Measurements from ENCODE around the gene CNTNAP2.

DNA sequence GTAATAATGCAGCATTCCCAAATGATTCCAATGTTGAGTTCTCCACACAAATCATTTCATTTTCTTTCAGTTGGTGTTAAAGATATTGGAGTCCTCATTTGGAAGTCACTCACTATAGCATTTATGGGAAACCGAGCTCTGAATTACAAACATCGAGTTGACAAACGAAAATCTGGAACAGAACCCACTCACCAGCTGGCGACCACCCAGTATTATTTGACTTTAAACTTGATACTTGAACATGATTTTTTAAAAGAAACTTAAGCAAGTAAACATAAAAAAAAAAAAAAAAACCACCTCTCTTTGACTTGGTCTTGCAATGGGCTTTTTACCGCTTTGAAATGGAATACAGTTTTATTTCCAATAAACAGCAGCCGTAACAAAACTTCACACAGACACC lies 1897.4 kb downstream of the CNTNAP2 start:
- TF ChIP-seq, protein P1, sequence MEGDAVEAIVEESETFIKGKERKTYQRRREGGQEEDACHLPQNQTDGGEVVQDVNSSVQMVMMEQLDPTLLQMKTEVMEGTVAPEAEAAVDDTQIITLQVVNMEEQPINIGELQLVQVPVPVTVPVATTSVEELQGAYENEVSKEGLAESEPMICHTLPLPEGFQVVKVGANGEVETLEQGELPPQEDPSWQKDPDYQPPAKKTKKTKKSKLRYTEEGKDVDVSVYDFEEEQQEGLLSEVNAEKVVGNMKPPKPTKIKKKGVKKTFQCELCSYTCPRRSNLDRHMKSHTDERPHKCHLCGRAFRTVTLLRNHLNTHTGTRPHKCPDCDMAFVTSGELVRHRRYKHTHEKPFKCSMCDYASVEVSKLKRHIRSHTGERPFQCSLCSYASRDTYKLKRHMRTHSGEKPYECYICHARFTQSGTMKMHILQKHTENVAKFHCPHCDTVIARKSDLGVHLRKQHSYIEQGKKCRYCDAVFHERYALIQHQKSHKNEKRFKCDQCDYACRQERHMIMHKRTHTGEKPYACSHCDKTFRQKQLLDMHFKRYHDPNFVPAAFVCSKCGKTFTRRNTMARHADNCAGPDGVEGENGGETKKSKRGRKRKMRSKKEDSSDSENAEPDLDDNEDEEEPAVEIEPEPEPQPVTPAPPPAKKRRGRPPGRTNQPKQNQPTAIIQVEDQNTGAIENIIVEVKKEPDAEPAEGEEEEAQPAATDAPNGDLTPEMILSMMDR (tag by site-specific recombination; IDR thresholded peaks at IDR 0.05): no peak
- TF ChIP-seq ZNF274 (IDR thresholded peaks at IDR 0.05; ENCODE audit: low read length) (no peak), ZNF274 (tag by site-specific recombination; IDR thresholded peaks at IDR 0.05; ENCODE audit: borderline replicate concordance) (no peak), ZNF530 (tag by site-specific recombination; IDR thresholded peaks at IDR 0.05; ENCODE audit: low read depth) (no peak), SALL2 (tag by site-specific recombination; IDR thresholded peaks at IDR 0.05; ENCODE audit: borderline replicate concordance) (no peak), ZBTB8A (tag by site-specific recombination; IDR thresholded peaks at IDR 0.05) (no peak), KLF7 (tag by site-specific recombination; IDR thresholded peaks at IDR 0.05; ENCODE audit: borderline replicate concordance) (no peak), ZFP3 (tag by site-specific recombination; IDR thresholded peaks at IDR 0.05; ENCODE audit: low read depth) (no peak), ZNF174 (tag by site-specific recombination; IDR thresholded peaks at IDR 0.05) (no peak), KLF9 (tag by site-specific recombination; IDR thresholded peaks at IDR 0.05; ENCODE audit: low read depth) (no peak), ZNF549 (tag by site-specific recombination; IDR thresholded peaks at IDR 0.05) (no peak), REPIN1 (tag by site-specific recombination; IDR thresholded peaks at IDR 0.05; ENCODE audit: low read depth) (no peak)
- TF ChIP-seq, protein P2, sequence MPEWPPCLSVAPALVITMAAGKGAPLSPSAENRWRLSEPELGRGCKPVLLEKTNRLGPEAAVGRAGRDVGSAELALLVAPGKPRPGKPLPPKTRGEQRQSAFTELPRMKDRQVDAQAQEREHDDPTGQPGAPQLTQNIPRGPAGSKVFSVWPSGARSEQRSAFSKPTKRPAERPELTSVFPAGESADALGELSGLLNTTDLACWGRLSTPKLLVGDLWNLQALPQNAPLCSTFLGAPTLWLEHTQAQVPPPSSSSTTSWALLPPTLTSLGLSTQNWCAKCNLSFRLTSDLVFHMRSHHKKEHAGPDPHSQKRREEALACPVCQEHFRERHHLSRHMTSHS (tag by site-specific recombination; IDR thresholded peaks at IDR 0.05): no peak
- TF ChIP-seq, protein P3, sequence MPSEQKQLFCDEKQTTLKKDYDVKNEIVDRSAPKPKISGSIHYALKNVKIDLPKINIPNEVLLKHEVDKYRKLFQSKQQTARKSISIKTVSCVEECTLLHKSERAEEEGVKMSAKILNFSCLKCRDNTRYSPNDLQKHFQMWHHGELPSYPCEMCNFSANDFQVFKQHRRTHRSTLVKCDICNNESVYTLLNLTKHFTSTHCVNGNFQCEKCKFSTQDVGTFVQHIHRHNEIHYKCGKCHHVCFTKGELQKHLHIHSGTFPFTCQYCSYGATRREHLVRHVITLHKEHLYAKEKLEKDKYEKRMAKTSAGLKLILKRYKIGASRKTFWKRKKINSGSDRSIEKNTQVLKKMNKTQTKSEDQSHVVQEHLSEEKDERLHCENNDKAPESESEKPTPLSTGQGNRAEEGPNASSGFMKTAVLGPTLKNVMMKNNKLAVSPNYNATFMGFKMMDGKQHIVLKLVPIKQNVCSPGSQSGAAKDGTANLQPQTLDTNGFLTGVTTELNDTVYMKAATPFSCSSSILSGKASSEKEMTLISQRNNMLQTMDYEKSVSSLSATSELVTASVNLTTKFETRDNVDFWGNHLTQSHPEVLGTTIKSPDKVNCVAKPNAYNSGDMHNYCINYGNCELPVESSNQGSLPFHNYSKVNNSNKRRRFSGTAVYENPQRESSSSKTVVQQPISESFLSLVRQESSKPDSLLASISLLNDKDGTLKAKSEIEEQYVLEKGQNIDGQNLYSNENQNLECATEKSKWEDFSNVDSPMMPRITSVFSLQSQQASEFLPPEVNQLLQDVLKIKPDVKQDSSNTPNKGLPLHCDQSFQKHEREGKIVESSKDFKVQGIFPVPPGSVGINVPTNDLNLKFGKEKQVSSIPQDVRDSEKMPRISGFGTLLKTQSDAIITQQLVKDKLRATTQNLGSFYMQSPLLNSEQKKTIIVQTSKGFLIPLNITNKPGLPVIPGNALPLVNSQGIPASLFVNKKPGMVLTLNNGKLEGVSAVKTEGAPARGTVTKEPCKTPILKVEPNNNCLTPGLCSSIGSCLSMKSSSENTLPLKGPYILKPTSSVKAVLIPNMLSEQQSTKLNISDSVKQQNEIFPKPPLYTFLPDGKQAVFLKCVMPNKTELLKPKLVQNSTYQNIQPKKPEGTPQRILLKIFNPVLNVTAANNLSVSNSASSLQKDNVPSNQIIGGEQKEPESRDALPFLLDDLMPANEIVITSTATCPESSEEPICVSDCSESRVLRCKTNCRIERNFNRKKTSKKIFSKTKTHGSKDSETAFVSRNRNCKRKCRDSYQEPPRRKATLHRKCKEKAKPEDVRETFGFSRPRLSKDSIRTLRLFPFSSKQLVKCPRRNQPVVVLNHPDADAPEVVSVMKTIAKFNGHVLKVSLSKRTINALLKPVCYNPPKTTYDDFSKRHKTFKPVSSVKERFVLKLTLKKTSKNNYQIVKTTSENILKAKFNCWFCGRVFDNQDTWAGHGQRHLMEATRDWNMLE (tag by site-specific recombination; conservative IDR thresholded peaks at IDR 0.05; ENCODE audit: low read depth): no peak
